Brain microvascular endothelial cell (primary cell): ENCODE results near the gene KCNK7.

Experiments
- DNase-seq: peaks from one replicate; pipeline ENCODE4 v3.0.0-alpha.2; 2020
- H3K27ac ChIP-seq: fragments of 250-450 bp; sonication (Bioruptor Pico); 2 replicates; pipeline ENCODE4 v1.5.1; 2020; ENCODE audit warnings: mild to moderate bottlenecking, moderate library complexity
- H3K27me3 ChIP-seq: fragments of 250-450 bp; sonication (Bioruptor Pico); replicated peaks from 2 replicates; pipeline ENCODE4 v1.5.1; 2020; ENCODE audit warnings: mild to moderate bottlenecking
- H3K36me3 ChIP-seq: fragments of 250-450 bp; sonication (Bioruptor Pico); replicated peaks from 2 replicates; pipeline ENCODE4 v1.5.1; 2020; ENCODE audit warnings: mild to moderate bottlenecking
- H3K4me3 ChIP-seq: 2 replicates; pipeline ENCODE4 v1.5.1; 2011; ENCODE audit warnings: low read depth, mild to moderate bottlenecking, control low read depth, low read length, moderate library complexity
- CTCF ChIP-seq: IDR thresholded peaks from 2 replicates; pipeline ENCODE4 v1.5.1; 2011; ENCODE audit warnings: low read depth, mild to moderate bottlenecking, moderate library complexity, low read length, control low read depth, inconsistent platforms; ENCODE audit errors: missing control alignments
- in situ Hi-C: cut with HindIII; loops from 2 replicates; pipeline ENCODE4 v1.10.0; 2017; ENCODE audit warnings: low sequenced_read_pairs, low pct_ligation_motif_present

The KCNK7 gene

GRCh38 chr11:65563601-65564000 is 32.0 kb downstream of the KCNK7 start:
- Histone ChIP-seq H3K4me3 (no peak overlapping the region), H3K27ac (no peak overlapping the region), H3K27me3 (no peaks in the 10 kb centered on the region), H3K36me3 (no peaks in the 10 kb centered on the region)
- no peak for TF ChIP-seq CTCF
- in situ Hi-C loops, result no loop called here
- no peak for DNase-seq

DNA sequence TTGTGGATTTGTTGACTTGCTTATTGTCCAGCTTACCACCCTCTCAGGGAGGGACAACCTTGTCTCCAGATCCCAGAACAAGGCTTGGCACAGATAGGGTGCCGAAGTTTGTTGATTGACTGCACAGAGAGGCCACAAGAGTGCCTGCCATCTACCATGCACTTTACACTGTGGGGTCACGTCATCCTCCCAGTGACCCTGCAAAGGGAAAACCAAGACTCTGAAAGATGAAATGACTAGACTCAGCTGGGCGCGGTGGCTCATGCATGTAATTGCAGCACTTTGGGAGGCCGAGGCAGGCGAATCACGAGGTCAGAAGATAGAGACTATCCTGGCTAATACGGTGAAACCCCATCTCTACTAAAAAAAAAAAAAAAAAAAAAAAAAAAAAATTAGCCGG is 32.8 kb downstream of the KCNK7 start:
- Histone ChIP-seq H3K36me3 (no peaks in the 10 kb centered on the region), H3K4me3 (no peak overlapping the region)
- in situ Hi-C loops, result no loop called here

GRCh38 chr11:65562020-65562419 is 33.6 kb downstream of the KCNK7 start:
- TF ChIP-seq CTCF, result no peak
- in situ Hi-C loops, result no loop called here
- no peak for DNase-seq
- Histone ChIP-seq H3K36me3 (no peaks in the 10 kb centered on the region), H3K4me3 (no peak overlapping the region), H3K27ac (no peak overlapping the region), H3K27me3 (no peaks in the 10 kb centered on the region)

More for the DNA sequence above, 32.8 kb downstream of the KCNK7 start:
- no peak overlapping the region for H3K27ac ChIP-seq
- H3K27me3 ChIP-seq, result no peaks in the 10 kb centered on the region
- no peak for DNase-seq
- no peak for TF ChIP-seq CTCF

- H3K27me3 ChIP-seq, result no peaks in the 10 kb centered on the region
- no peaks in the 10 kb centered on the region for H3K36me3 ChIP-seq
- peak overlapping the region; percentile 89 for H3K27ac ChIP-seq
- peak; percentile 87 for DNase-seq
- no peak for TF ChIP-seq CTCF
- no peak overlapping the region for H3K4me3 ChIP-seq
- in situ Hi-C loops, result no loop called here
These were observed 34.8 kb downstream of the KCNK7 start for GRCh38 chr11:65560555-65561418.

GRCh38 chr11:65559951-65560537 is 35.6 kb downstream of the KCNK7 start:
- Histone ChIP-seq H3K27ac (peak overlapping the region; percentile 89), H3K27me3 (no peaks in the 10 kb centered on the region), H3K4me3 (no peak overlapping the region), H3K36me3 (no peaks in the 10 kb centered on the region)
- DNase-seq, result peak; percentile 46
- in situ Hi-C loops, result no loop called here
- no peak for TF ChIP-seq CTCF
